Activated T-cell treated with anti-CD3 and anti-CD28 coated beads for 24 hours (primary cell): ENCODE measurements around the gene HIP1.
A peak's percentile ranks its signal among the peaks of the same experiment; 100 is the strongest.
"Not testable (repeated sequence)": the region's sequence is repeated elsewhere in the genome, so short reads cannot be mapped to it uniquely, and the experiment has no call there.

Source experiments
- DNase-seq: peaks from one replicate; pipeline ENCODE4 v3.0.0-alpha.2; 2020; ENCODE audit warnings: low read depth

Gene HIP1

DNA sequence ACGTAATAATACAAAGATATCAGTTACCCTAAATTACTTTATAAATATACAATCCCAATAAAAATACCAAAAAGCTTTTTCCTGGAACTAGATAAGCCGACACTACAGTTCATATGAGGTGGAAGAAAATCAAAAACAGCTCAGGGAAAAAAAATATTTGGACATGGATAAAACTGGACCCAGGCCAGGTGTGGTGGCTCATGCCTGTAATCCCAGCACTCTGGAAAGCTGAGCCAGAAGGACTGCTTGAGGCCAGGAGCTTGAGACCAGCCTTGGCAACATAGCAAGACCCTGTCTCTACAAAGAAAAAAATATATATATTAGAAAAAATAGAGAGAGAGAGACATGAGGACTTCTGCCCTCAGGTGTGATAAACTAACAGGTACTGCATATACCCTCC lies 219.9 kb downstream of the HIP1 start:
- DNase-seq: not testable (repeated sequence)

DNA sequence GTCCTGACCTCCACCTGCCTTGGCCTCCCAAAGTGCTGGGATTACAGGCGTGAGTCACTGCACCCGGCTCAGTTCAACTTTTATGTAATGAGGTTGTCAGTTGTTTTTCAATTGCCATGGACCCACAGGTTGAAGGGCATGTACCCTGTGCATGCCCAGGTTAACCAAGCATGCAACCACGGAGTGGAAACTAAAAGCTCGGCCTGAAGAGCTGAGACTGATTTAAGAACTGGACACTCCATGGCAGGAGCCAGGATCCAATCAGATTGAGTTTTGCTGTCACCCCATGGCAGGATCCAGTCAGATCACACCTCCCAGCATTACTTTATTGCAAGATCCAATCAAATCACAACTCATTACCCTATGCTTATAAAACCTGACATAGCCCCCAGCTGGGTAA lies 229.7 kb downstream of the HIP1 start:
- not testable (repeated sequence) for DNase-seq

DNA sequence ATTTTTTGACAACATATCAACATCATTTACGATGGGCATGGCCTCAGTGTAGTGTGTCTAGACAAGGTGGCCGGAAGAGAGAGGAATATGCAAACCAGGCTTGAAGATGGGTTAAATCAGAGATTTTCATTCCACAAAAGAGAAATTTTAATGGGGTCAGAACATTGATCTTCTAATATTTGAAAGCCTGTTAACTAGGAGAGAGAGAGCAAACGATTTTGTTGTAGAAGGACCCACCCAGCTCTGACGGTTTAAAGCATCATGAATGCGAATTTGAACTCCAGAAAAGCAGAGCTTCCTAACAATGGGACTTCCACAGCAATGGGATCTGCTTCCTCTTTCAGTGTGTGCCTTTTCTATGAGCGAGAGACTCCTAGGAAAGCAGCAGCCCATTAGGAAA lies 246.7 kb downstream of the HIP1 start, which contains the start of gene SPDYE5:
SPDYE5 (plus strand) TSS at position 301 of the 400 bp plus-strand sequence. CDS start 1,728 bp downstream, outside the sequence.
- not testable (repeated sequence) for DNase-seq

DNA sequence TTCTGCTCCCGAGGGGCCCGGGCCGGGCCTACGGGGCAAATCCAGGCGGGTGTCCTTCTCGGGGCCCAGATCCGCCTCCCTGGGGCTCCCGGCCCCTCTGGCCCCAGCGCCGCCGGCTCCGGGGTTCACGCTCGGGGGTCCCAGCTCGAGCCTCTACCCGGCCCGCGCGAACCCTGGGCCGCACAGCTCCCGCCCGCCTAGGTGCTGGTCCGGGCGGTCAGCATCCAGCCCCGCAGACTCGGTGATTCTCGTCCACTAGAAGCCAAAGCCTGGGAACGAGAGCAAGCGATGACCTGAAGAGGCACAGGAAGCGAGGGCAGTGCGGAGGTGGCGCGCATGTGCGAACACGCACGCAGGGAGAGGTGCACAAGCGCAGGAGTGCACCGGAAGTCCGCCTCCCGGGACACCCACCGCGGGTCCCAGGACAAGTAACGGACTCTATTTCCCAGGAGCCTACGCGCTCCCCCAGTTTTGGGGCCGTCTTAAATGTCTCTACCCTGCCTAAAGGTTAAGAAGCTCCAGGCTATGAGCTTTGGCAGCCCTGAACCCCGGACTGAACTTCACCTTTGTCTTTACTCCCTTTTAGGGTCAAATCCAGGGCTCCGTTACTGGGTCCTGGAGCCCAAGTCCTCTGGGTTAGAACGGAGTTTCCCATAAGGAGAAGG lies 252.6 kb downstream of the HIP1 start, which contains the start of gene POM121C:
POM121C (minus strand) TSS at position 321 of the 665 bp plus-strand sequence. CDS start 44,803 bp downstream, outside the sequence.
- peak; percentile 84 for DNase-seq

DNA sequence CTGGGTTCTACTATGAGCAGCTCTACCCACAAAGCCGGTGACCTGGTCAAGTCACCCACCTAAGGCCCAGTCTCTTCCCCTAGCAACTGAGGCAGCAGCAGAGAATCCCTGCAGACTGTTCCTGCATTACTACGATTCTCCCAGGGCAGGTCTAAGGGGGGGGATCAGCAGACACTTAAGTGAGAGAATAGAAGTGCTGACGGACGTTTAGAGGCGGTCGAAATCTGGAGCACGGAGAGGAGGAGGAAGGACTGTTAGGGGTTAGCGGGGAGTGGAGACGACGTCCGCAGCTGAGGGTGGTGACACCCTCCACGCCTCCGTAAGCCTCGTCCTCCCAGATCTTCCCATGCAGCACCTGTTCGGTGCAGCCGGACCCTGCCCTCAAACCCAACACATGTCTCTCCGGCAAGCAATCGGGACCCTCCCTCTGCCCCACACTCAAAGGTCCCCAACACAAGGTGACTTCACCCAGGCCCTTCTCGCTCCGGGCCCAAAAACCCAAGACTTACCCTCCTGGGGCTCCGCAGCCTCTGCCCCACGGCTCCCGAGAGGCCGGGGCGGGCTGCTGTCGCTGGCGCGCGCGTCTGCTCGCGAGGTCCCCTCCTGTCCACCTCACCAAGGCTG lies 253.3 kb downstream of the HIP1 start:
- DNase-seq: not testable (repeated sequence)
